Measurements from ENCODE around the gene TPH1.
"Not testable (repeated sequence)": the region's sequence is repeated elsewhere in the genome, so short reads cannot be mapped to it uniquely, and the experiment has no call there.

The TPH1 gene

GRCh38 chr11:18005376-18006129, 40.5 kb downstream of the TPH1 start:
- Histone ChIP-seq H3K36me3 (ENCODE audit: control insufficient read depth in 2 of 2, insufficient read depth in 2 of 2, low read length in 2 of 2) (peaks cover 18 to 23% of the 10 kb centered on the region in 2 donors), H3K27me3 (ENCODE audit: control insufficient read depth in 1 of 2, insufficient read depth in 2 of 2, low read length in 2 of 2) (no peaks in the 10 kb centered on the region), H3K27ac (ENCODE audit: low read length) (no peak overlapping the region), H3K4me1 (ENCODE audit: control insufficient read depth, insufficient read depth, low read length) (no peaks in the 10 kb centered on the region), H3K9me3 (ENCODE audit: control insufficient read depth in 2 of 2, low read length in 2 of 2) (no peaks in the 10 kb centered on the region), H3K9ac (ENCODE audit: low read length in 2 of 2) (no peak overlapping the region), H3K4me3 (ENCODE audit: low read length in 2 of 2) (no peak overlapping the region)

GRCh38 chr11:18001191-18001590, 44.9 kb downstream of the TPH1 start:
- H3K9me3 ChIP-seq (ENCODE audit: control insufficient read depth in 2 of 2, low read length in 2 of 2) = no peaks in the 10 kb centered on the region
- no peaks in the 10 kb centered on the region for H3K4me1 ChIP-seq (ENCODE audit: control insufficient read depth, insufficient read depth, low read length)
- no peaks in the 10 kb centered on the region for H3K27me3 ChIP-seq (ENCODE audit: control insufficient read depth in 1 of 2, insufficient read depth in 2 of 2, low read length in 2 of 2)
- peaks cover 23 to 32% of the 10 kb centered on the region in 2 donors for H3K36me3 ChIP-seq (ENCODE audit: control insufficient read depth in 2 of 2, insufficient read depth in 2 of 2, low read length in 2 of 2)
- no peak overlapping the region for H3K9ac ChIP-seq (ENCODE audit: low read length in 2 of 2)
- no peak overlapping the region for H3K4me3 ChIP-seq (ENCODE audit: low read length in 2 of 2)
- H3K27ac ChIP-seq (ENCODE audit: low read length) = no peak overlapping the region

- Histone ChIP-seq H3K4me3 (ENCODE audit: low read length in 2 of 2) (no peak overlapping the region), H3K9ac (ENCODE audit: low read length in 2 of 2) (no peak overlapping the region), H3K36me3 (ENCODE audit: control insufficient read depth in 2 of 2, insufficient read depth in 2 of 2, low read length in 2 of 2) (peaks cover 25 to 31% of the 10 kb centered on the region in 2 donors), H3K9me3 (ENCODE audit: control insufficient read depth in 2 of 2, low read length in 2 of 2) (no peaks in the 10 kb centered on the region), H3K27me3 (ENCODE audit: control insufficient read depth in 1 of 2, insufficient read depth in 2 of 2, low read length in 2 of 2) (no peaks in the 10 kb centered on the region), H3K27ac (ENCODE audit: low read length) (no peak overlapping the region), H3K4me1 (ENCODE audit: control insufficient read depth, insufficient read depth, low read length) (no peaks in the 10 kb centered on the region)
Observed at GRCh38 chr11:18000760-18001159, 45.3 kb downstream of the TPH1 start.

GRCh38 chr11:18000128-18000527, 45.9 kb downstream of the TPH1 start:
- H3K4me3 ChIP-seq (ENCODE audit: low read length in 2 of 2); H3K27me3 ChIP-seq (ENCODE audit: control insufficient read depth in 1 of 2, insufficient read depth in 2 of 2, low read length in 2 of 2); H3K27ac ChIP-seq (ENCODE audit: low read length); H3K9ac ChIP-seq (ENCODE audit: low read length in 2 of 2); H3K9me3 ChIP-seq (ENCODE audit: control insufficient read depth in 2 of 2, low read length in 2 of 2); H3K4me1 ChIP-seq (ENCODE audit: control insufficient read depth, insufficient read depth, low read length): not testable (repeated sequence)
- peaks cover 23 to 34% of the 10 kb centered on the region in 2 donors for H3K36me3 ChIP-seq (ENCODE audit: control insufficient read depth in 2 of 2, insufficient read depth in 2 of 2, low read length in 2 of 2)

All from stomach smooth muscle (tissue), 2 donors.